ENCODE data around the gene ADGRA1. TPM values are rescaled to one million over a fixed set of nuclear protein-coding genes. Genes with fewer than 3 reads are reported as not detected.
"Not testable (repeated sequence)": the region's sequence is repeated elsewhere in the genome, so short reads cannot be mapped to it uniquely, and the experiment has no call there.

The ADGRA1 gene
- polyA plus RNA-seq, 3 donors: 1.2 to 1.7 (median 1.5) TPM

- no peak for DNase-seq (ENCODE audit: low read depth in 3 of 3, low spot score in 2 of 3)
These were observed 53.6 kb downstream of the ADGRA1 start for GRCh38 chr10:133141144-133141957.

DNA sequence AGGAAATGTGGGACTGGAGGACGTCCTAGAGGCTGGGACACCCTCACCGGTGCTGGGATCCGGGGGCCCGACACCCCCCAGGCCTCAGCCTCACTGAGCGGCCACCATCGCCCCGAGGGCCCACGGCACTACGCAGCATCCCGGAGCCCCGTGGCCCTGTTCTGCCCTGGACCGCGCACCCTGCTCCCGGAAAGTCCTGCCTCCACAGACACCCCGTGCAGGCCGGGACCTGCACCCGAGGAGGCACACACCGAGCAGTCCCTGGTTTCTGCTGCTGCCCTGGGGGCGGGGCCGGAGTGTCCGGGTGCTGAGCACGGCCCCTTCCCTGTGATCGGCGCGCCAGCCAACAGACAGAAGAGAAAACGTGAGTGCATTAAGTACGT, 54.2 kb downstream of the ADGRA1 start:
- DNase-seq (ENCODE audit: low read depth in 3 of 3, low spot score in 2 of 3): no peak

GRCh38 chr10:133142523-133143199, 54.9 kb downstream of the ADGRA1 start:
- no peak for DNase-seq (ENCODE audit: low read depth in 3 of 3, low spot score in 2 of 3)

DNA sequence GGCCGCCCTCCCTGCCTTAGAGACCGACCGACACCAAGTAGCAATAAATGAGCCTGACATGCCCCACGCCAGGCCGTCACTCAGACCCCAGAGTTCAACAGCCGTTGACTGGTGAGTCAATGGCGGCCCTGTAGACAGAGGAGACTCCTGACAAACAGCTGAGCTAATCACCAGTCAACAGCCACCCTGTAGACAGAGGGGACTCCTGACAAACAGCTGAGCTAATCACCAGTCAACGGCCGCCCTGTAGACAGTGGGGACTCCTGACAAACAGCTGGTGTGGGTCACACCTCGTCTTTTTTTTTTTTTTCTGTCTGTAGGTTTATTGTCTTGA, 55.4 kb downstream of the ADGRA1 start:
- no peak for DNase-seq (ENCODE audit: low read depth in 3 of 3, low spot score in 2 of 3)

DNA sequence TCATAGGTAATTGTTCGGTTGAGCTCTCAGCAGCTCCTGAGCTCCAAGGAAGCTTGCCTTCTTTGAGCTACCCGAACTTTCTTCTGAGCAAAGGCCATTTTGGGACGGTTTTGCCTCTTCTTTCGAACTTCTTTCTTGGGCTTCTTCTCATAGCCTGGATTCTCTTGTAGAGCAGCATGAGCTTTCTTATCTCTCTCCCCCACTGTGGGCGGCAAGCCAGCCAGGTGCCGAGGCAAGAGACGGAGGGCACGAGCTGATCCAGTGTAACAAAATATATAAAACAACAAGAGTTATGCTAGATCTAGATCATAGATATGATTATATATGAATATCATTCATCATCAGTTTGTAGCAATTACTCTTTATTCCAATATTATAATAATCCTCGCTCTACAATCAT, 55.8 kb downstream of the ADGRA1 start:
- DNase-seq (ENCODE audit: low read depth in 3 of 3, low spot score in 2 of 3): no peak

- no peak for DNase-seq (ENCODE audit: low read depth in 3 of 3, low spot score in 2 of 3)
These were observed 57.0 kb downstream of the ADGRA1 start for GRCh38 chr10:133144771-133145170.

DNA sequence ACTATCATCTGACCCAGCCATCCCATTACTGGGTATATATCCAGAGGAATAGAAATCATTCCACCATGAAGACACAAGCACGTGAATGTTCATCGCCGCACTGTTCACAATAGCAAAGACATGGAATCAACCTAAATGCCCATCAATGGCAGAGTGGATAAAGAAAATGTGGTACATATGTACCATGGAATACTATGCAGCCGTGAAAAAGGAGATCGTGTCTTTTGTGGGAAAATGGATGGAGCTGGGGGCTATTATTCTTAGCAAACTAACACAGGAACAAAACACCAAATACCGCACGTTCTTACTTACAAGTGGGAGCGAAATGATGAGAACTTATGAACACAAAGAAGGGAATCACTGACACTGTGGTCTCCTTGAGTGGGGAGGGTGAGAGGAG, 62.5 kb downstream of the ADGRA1 start:
- DNase-seq (ENCODE audit: low read depth in 3 of 3, low spot score in 2 of 3): no peak

DNA sequence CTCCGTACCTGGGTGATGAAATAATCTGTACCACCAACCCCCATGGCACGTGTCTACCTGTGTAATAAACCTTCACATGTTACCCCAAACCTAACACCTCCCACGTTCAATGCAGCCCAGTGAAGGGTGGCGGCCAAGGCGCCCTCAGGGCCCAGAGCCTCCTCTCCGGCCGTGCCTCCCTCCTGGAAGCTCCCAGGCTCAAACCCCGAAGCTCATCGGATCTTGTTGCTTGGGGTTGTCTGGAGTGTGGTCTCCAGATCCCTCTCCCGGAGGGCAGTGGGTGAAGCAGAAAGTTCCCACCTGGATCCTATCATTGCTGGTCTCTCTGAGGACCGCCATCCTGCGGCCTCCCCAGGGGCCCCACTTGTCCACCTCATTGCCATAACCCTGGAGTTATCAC, 62.9 kb downstream of the ADGRA1 start:
- DNase-seq (ENCODE audit: low read depth in 3 of 3, low spot score in 2 of 3): no peak

GRCh38 chr10:133151071-133151470, 63.3 kb downstream of the ADGRA1 start:
- DNase-seq (ENCODE audit: low read depth in 3 of 3, low spot score in 2 of 3): not testable (repeated sequence)

GRCh38 chr10:133151543-133151972, 63.8 kb downstream of the ADGRA1 start:
- no peak for DNase-seq (ENCODE audit: low read depth in 3 of 3, low spot score in 2 of 3)

DNA sequence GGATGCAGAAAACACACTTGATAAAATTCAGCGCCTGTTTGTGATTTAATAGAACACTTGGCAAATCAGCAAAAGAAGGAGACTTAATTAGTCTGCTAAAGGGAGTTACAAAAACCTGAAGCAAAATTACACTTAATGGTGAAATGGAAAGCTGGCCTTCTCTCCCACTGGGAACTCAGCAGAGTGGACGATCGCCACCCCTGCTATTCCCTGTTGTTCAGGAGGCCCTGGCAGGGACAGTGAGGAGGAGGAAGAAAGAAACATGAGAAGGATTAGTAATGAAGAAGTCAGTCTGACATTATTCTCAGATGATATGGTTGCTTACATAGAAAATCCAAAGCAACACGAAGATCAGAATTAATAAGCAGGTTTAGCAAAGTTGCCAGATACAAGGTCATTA, 66.7 kb downstream of the ADGRA1 start:
- DNase-seq (ENCODE audit: low read depth in 3 of 3, low spot score in 2 of 3): no peak

- DNase-seq (ENCODE audit: low read depth in 3 of 3, low spot score in 2 of 3): no peak
These were observed 67.5 kb downstream of the ADGRA1 start for GRCh38 chr10:133154996-133155778.

GRCh38 chr10:133156674-133157579, 69.2 kb downstream of the ADGRA1 start:
- no peak for DNase-seq (ENCODE audit: low read depth in 3 of 3, low spot score in 2 of 3)

DNA sequence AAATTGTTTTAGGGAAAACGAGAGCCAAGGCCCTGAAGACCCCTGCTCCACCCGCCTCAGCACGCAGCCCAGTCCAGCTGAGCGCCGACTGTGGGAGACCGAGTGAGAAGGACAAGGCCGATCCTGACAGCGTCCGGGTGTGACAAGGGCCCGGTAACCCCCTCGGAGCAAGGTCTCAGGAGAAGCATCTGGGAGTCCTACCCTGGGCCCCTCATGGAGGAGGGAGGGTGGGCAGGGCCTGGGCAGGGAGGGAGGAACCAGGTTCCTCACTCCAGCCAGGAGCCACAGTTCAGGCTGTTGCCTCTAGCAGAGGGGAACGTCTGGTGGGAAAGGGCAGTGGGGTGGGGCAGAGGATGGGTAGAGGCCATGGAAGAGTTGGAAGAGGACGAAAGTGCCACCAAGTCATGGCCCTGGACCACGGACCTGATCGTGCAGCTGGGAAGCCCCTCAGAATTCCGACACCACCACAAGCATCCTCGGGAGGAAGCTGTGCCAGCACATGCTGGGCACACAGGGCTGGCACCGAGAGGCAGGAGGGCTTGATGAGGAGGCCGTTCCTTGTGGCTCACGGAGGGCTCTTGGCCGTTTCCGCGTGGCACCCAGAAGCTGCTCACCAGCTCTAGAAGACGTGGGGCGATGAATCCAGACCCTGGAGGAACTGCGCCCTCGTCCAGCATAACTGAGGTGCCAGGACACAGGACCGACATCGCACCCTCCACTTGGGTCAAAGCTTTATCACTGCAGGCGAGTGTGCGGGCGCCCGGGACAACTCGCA, 70.1 kb downstream of the ADGRA1 start:
- no peak for DNase-seq (ENCODE audit: low read depth in 3 of 3, low spot score in 2 of 3)

DNA sequence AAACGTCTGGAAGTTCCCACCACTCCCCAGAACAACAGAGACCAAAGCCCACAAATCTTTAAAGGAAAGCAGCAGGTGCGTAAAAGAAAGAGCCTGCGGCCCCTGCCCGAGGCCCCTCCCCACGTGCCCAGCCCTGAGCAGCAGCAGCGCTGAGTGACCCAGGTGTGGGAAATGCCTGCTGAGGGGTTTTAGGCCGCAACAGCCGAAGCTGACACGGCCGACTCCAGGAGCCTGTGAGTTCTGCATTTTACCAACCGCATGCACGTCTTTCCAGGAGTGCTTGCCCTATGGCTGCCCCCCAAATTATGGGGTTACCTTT, 70.7 kb downstream of the ADGRA1 start:
- no peak for DNase-seq (ENCODE audit: low read depth in 3 of 3, low spot score in 2 of 3)

- DNase-seq (ENCODE audit: low read depth in 3 of 3, low spot score in 2 of 3): no peak
These were observed 71.3 kb downstream of the ADGRA1 start for GRCh38 chr10:133158756-133159610.

DNA sequence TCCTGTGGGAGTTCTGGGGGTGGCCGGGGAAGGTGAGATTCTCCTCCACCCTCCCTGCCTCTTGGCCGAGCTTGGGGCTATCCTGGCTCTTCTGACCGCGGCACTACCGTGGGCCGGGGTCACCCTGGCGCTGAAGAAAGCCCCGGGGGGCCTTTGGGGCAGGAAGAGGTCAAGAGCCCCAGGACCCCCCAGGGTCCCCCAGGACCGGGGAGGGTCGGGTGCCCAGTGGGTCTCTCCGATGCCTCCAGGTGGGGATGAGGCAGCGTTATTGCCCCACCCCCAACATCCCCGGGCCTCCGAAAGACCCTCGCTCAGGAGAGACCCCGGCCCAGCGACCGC, 71.9 kb downstream of the ADGRA1 start:
- DNase-seq (ENCODE audit: low read depth in 3 of 3, low spot score in 2 of 3): no peak

GRCh38 chr10:133159950-133160825, 72.5 kb downstream of the ADGRA1 start, which contains the start of gene KNDC1:
Gene KNDC1 (plus strand): TSS chr10:133160219. CDS start chr10:133160468, 249 bp downstream.
- DNase-seq (ENCODE audit: low read depth in 3 of 3, low spot score in 2 of 3): no peak
